B cell (primary cell): ENCODE results near the gene SSU72.

Experiments
- CTCF ChIP-seq: fragments of 200-600 bp; IDR thresholded peaks from one replicate; pipeline ENCODE4 v1.8.0; 2022; ENCODE audit warnings: antibody characterized with exemption, mild to moderate bottlenecking
- EZH2 ChIP-seq: IDR thresholded peaks from 2 replicates; pipeline ENCODE4 v1.6.1; 2012; ENCODE audit warnings: borderline replicate concordance, low read depth, mild to moderate bottlenecking, moderate library complexity, low read length; ENCODE audit not compliant: insufficient read depth, poor library complexity, severe bottlenecking

DNA sequence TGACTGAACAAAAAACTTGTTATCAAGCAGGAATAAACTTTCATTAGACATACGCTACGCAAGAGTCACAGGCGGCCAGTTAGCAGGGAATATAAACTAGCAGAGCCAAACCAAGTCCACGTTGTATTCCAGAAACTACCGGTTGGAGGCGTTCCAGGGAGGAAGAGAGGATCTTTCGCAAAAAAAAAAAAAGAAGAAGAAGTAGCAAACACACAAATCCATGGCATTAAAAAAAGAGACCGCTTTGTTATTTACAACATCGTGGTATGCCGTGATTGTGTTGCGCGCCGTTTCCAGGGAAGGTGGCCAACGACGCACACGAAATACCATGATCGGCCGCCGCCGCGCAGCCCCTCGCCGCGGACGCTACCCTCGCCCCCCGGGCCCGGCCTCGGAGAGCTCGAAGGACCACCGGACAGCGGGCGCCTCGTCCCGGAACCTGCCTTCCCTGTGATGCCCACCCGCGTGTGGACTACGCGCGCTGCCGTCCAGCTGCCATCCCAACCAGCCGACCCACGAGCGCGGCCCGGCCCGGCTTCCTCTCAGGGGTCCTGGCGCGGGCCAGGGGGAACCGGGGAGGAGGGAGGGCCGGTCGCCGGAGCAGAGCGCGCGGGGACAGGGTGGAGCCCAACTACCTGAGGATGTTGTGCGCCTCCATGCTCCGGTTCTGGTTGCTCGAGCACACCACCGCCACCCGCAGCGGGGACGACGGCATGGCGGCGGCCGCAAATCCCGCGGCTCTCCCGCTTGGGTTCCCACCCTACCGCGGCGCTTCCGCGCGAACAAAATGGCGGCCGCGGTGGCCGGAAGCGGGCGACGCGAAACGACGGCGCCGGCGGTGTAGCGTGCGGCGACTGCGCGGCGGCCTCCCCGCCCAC lies 581 bp downstream of the SSU72 start:
- no peak for TF ChIP-seq CTCF
- no peak for TF ChIP-seq EZH2
